HepG2 (cell line): Measurements from ENCODE around the gene SDR39U1. TPM values are rescaled to one million over a fixed set of nuclear protein-coding genes. Genes with fewer than 3 reads are reported as not detected.
A peak's percentile ranks its signal among the peaks of the same experiment; 100 is the strongest.

Experiments
- ATM ChIP-seq: fragments of 450-650 bp; IDR thresholded peaks from 2 replicates; pipeline ENCODE4 v1.7.1; 2017; ENCODE audit warnings: mild to moderate bottlenecking, borderline replicate concordance
- HDAC1 ChIP-seq: sonication (generic); formaldehyde crosslinking; IDR thresholded peaks from 2 replicates; pipeline ENCODE4 v1.5.1; 2020; ENCODE audit warnings: mild to moderate bottlenecking, missing genetic modification reagents
- HNRNPLL ChIP-seq: fragments of 200-400 bp; formaldehyde crosslinking; IDR thresholded peaks from 2 replicates; pipeline ENCODE4 v1.6.1; 2017; ENCODE audit warnings: mild to moderate bottlenecking, low read depth, low read length; ENCODE audit not compliant: poor library complexity, severe bottlenecking
- IRF2 ChIP-seq: IDR thresholded peaks from 2 replicates; pipeline ENCODE4 v1.6.1; 2018; ENCODE audit warnings: missing genetic modification reagents, missing compliant biosample characterization
- ISX ChIP-seq: sonication (generic); formaldehyde crosslinking; conservative IDR thresholded peaks from 2 replicates; pipeline ENCODE4 v1.5.0; 2020; ENCODE audit warnings: missing genetic modification reagents
- MEIS1 ChIP-seq: sonication (generic); formaldehyde crosslinking; IDR thresholded peaks from 2 replicates; pipeline ENCODE4 v1.9.0; 2021; ENCODE audit warnings: mild to moderate bottlenecking, missing genetic modification reagents, moderate library complexity, borderline replicate concordance
- RBM22 ChIP-seq: fragments of 200-400 bp; formaldehyde crosslinking; optimal IDR thresholded peaks from 2 replicates; pipeline ENCODE3; 2017; ENCODE audit warnings: mild to moderate bottlenecking, low read length, moderate library complexity
- UBTF ChIP-seq: sonication (generic); formaldehyde crosslinking; IDR thresholded peaks from 2 replicates; pipeline ENCODE4 v1.4.0; 2020; ENCODE audit warnings: mild to moderate bottlenecking, missing genetic modification reagents
- ZFX ChIP-seq: sonication (generic); formaldehyde crosslinking; IDR thresholded peaks from 2 replicates; pipeline ENCODE4 v1.4.0; 2020; ENCODE audit warnings: mild to moderate bottlenecking, low read depth, missing genetic modification reagents, moderate library complexity
- ZIK1 ChIP-seq: sonication (generic); formaldehyde crosslinking; IDR thresholded peaks from 2 replicates; pipeline ENCODE4 v1.5.0; 2020; ENCODE audit warnings: mild to moderate bottlenecking, low read depth, missing genetic modification reagents, borderline replicate concordance
- ZNF333 ChIP-seq: sonication (generic); formaldehyde crosslinking; IDR thresholded peaks from 2 replicates; pipeline ENCODE4 v1.4.0; 2020; ENCODE audit warnings: mild to moderate bottlenecking, missing genetic modification reagents, borderline replicate concordance
- ZNF430 ChIP-seq: sonication (generic); formaldehyde crosslinking; IDR thresholded peaks from 2 replicates; pipeline ENCODE4 v1.9.0; 2021; ENCODE audit warnings: mild to moderate bottlenecking, missing genetic modification reagents
- ZNF556 ChIP-seq: sonication (generic); formaldehyde crosslinking; IDR thresholded peaks from 2 replicates; pipeline ENCODE4 v1.4.0; 2020; ENCODE audit warnings: mild to moderate bottlenecking, missing genetic modification reagents, borderline replicate concordance
- ZNF567 ChIP-seq: sonication (generic); formaldehyde crosslinking; IDR thresholded peaks from 2 replicates; pipeline ENCODE4 v1.8.1; 2023; ENCODE audit warnings: mild to moderate bottlenecking, missing genetic modification reagents, borderline replicate concordance
- ZNF605 ChIP-seq: sonication (generic); formaldehyde crosslinking; IDR thresholded peaks from 2 replicates; pipeline ENCODE4 v1.8.0; 2022; ENCODE audit warnings: mild to moderate bottlenecking, missing genetic modification reagents
- ZNF704 ChIP-seq: sonication (generic); formaldehyde crosslinking; IDR thresholded peaks from 2 replicates; pipeline ENCODE4 v1.8.1; 2023; ENCODE audit warnings: mild to moderate bottlenecking, inconsistent platforms, moderate library complexity, missing genetic modification reagents, borderline replicate concordance
- ZNF746 ChIP-seq: sonication (generic); formaldehyde crosslinking; IDR thresholded peaks from 2 replicates; pipeline ENCODE4 v1.8.0; 2022; ENCODE audit warnings: mild to moderate bottlenecking, missing genetic modification reagents
- polyA plus RNA-seq, 8 experiments: library from polyadenylated mRNA; depleted of rRNA in 3 of 8; stranded (reverse) in 7 of 8; unstranded in 1 of 8; fragments of >200 nt; fragmentation: Illumina TruSeq in 4 of 8; extraction: Trizol in 4 of 8; gene quantifications; 2 replicates each; pipeline versions ENCODE4 v1.2.1 to v1.2.3, GENCODE V29; 2011 to 2016; ENCODE audit warnings: low read depth in 4 of 8, missing spikeins in 1 of 8, mixed read lengths in 1 of 8; ENCODE audit not compliant: insufficient read depth in 1 of 8
- total RNA-seq, 5 experiments: library from RNA; depleted of rRNA; stranded (reverse); fragments of >200 nt; fragmentation: Illumina TruSeq; extraction: Trizol; gene quantifications; 2 replicates each; pipeline ENCODE4 v1.2.3, GENCODE V29; 2016; ENCODE audit warnings: low read depth in 1 of 5
- TF ChIP-seq, protein P1 (sequence below): sonication (generic); formaldehyde crosslinking; conservative IDR thresholded peaks from 2 replicates; pipeline ENCODE4 v1.4.0; 2020; ENCODE audit warnings: missing genetic modification reagents
- TF ChIP-seq, protein P2 (sequence below): sonication (generic); formaldehyde crosslinking; IDR thresholded peaks from 2 replicates; pipeline ENCODE4 v1.4.0; 2020; ENCODE audit warnings: missing genetic modification reagents

SDR39U1 gene
- total and polyA plus RNA-seq, 2 of the 13 experiments (the other 11 are each of a cell fraction or from before 2014, with no cell fraction given), result 34.4 to 129 TPM

GRCh38 chr14:24399999-24400718 is 42.4 kb downstream of the SDR39U1 start (continued):
- TF ChIP-seq ZIK1 (CRISPR knock-in tag) (no peak), RBM22 (no peak), ATM (no peak), ZNF567 (CRISPR knock-in tag) (0 out of 2 replicates have a peak, but pooled peaks have one; percentile 47), ZNF746 (peak; percentile 55; the same call in 1 of the 2 replicates), ZNF430 (0 out of 2 replicates have a peak, but pooled peaks have one; percentile 20), ZNF556 (CRISPR knock-in tag) (no peak), ISX (CRISPR knock-in tag) (no peak), ZNF333 (CRISPR knock-in tag) (no peak), HNRNPLL (no peak), ZFX (peak; percentile 52; the same call in 1 of the 2 replicates), MEIS1 (CRISPR knock-in tag) (no peak), HDAC1 (peak; percentile 28; the same call in 1 of the 2 replicates), ZNF704 (peak; percentile 31; the same call in 1 of the 2 replicates), ZNF605 (CRISPR knock-in tag) (0 out of 2 replicates have a peak, but pooled peaks have one; percentile 21), IRF2 (CRISPR knock-in tag) (no peak), UBTF (CRISPR knock-in tag) (peak; percentile 40; the same call in 1 of the 2 replicates)
- TF ChIP-seq, protein P1, sequence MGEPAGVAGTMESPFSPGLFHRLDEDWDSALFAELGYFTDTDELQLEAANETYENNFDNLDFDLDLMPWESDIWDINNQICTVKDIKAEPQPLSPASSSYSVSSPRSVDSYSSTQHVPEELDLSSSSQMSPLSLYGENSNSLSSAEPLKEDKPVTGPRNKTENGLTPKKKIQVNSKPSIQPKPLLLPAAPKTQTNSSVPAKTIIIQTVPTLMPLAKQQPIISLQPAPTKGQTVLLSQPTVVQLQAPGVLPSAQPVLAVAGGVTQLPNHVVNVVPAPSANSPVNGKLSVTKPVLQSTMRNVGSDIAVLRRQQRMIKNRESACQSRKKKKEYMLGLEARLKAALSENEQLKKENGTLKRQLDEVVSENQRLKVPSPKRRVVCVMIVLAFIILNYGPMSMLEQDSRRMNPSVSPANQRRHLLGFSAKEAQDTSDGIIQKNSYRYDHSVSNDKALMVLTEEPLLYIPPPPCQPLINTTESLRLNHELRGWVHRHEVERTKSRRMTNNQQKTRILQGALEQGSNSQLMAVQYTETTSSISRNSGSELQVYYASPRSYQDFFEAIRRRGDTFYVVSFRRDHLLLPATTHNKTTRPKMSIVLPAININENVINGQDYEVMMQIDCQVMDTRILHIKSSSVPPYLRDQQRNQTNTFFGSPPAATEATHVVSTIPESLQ, result no peak
- TF ChIP-seq, protein P2, sequence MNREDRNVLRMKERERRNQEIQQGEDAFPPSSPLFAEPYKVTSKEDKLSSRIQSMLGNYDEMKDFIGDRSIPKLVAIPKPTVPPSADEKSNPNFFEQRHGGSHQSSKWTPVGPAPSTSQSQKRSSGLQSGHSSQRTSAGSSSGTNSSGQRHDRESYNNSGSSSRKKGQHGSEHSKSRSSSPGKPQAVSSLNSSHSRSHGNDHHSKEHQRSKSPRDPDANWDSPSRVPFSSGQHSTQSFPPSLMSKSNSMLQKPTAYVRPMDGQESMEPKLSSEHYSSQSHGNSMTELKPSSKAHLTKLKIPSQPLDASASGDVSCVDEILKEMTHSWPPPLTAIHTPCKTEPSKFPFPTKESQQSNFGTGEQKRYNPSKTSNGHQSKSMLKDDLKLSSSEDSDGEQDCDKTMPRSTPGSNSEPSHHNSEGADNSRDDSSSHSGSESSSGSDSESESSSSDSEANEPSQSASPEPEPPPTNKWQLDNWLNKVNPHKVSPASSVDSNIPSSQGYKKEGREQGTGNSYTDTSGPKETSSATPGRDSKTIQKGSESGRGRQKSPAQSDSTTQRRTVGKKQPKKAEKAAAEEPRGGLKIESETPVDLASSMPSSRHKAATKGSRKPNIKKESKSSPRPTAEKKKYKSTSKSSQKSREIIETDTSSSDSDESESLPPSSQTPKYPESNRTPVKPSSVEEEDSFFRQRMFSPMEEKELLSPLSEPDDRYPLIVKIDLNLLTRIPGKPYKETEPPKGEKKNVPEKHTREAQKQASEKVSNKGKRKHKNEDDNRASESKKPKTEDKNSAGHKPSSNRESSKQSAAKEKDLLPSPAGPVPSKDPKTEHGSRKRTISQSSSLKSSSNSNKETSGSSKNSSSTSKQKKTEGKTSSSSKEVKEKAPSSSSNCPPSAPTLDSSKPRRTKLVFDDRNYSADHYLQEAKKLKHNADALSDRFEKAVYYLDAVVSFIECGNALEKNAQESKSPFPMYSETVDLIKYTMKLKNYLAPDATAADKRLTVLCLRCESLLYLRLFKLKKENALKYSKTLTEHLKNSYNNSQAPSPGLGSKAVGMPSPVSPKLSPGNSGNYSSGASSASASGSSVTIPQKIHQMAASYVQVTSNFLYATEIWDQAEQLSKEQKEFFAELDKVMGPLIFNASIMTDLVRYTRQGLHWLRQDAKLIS (CRISPR knock-in tag), result no peak
